ENCODE measurements around the gene AFTPH. TPM values are rescaled to one million over a fixed set of nuclear protein-coding genes. Genes with fewer than 3 reads are reported as not detected.

Gene AFTPH
- total RNA-seq, 1 experiment from 2014 or later, result 13.5 TPM

DNA sequence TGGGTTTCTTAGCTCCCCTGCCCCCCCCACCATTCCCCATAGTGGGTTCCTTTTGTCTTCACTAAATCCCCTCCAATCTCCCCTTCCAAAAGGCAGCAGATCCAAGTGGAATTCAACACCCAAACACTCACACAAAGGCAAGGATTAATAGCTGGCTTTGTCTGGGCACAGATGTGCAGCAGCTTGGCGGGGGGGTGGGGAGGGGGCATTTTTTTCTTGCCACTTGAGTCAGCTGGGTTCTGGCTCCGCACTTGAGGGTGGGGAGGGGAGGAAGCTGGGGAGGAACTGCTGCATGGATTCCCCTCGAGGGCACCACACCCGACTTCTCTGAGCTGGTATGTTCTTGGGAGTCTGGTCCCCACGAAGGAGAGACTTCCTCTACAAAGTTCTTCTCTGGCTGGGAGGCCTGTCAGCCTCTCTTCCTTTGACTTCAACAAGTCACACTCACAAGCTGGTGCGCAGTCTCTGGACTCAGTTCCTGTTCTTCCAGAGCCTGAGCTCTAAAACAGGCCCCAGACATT lies 93.6 kb downstream of the AFTPH start:
- no peak overlapping the region for H2BK15ac ChIP-seq (ENCODE audit: low read depth, low read length)
- WGBS (ENCODE audit: extremely low coverage, insufficient read length, low lambda C conversion rate), result no CpG with 5 or more reads among the region's 6 CpGs
- Mint-ChIP-seq H3K9me3 (no peaks in the 10 kb centered on the region), H3K27ac (peak overlapping the region; percentile 5 to 62 (median 32); a peak in 4 of 7 replicates), H3K4me1 (peaks cover 47 to 56% of the 10 kb centered on the region in 2 experiments), H3K36me3 (ENCODE audit: insufficient read depth in 1 of 3, low read depth in 3 of 3) (no peaks in the 10 kb centered on the region), H3K4me3 (peak overlapping the region in 1 of 2 experiments; percentile 13; a peak in 2 of 5 replicates), H3K27me3 (ENCODE audit: low read depth) (peaks cover 9% of the 10 kb centered on the region)
- H2AFZ ChIP-seq (ENCODE audit: low read length), result no peak overlapping the region
- H3K27me3 ChIP-seq (ENCODE audit: insufficient read depth, low read length), result no peaks in the 10 kb centered on the region
- H3K4me2 ChIP-seq (ENCODE audit: insufficient read depth, insufficient read length, low read length), result no peak overlapping the region
- no peak overlapping the region for H4K8ac ChIP-seq (replicated peaks; ENCODE audit: insufficient read length, low read depth, low read length)
- no peaks in the 10 kb centered on the region for H3K23me2 ChIP-seq (ENCODE audit: insufficient read length, low read depth, low read length, poor library complexity, severe bottlenecking)
- no peak overlapping the region for H3K56ac ChIP-seq (ENCODE audit: insufficient read length, low read depth, low read length)
- no peak overlapping the region for H2AK5ac ChIP-seq (ENCODE audit: insufficient read length, low read length)
- H4K5ac ChIP-seq (ENCODE audit: insufficient read length, low read depth, low read length), result no peak overlapping the region
- no peaks in the 10 kb centered on the region for H4K20me1 ChIP-seq (ENCODE audit: control insufficient read depth, insufficient read depth, insufficient read length)
- H2BK20ac ChIP-seq (ENCODE audit: low read depth, low read length, poor library complexity, severe bottlenecking), result no peak overlapping the region
- TF ChIP-seq, protein P1, sequence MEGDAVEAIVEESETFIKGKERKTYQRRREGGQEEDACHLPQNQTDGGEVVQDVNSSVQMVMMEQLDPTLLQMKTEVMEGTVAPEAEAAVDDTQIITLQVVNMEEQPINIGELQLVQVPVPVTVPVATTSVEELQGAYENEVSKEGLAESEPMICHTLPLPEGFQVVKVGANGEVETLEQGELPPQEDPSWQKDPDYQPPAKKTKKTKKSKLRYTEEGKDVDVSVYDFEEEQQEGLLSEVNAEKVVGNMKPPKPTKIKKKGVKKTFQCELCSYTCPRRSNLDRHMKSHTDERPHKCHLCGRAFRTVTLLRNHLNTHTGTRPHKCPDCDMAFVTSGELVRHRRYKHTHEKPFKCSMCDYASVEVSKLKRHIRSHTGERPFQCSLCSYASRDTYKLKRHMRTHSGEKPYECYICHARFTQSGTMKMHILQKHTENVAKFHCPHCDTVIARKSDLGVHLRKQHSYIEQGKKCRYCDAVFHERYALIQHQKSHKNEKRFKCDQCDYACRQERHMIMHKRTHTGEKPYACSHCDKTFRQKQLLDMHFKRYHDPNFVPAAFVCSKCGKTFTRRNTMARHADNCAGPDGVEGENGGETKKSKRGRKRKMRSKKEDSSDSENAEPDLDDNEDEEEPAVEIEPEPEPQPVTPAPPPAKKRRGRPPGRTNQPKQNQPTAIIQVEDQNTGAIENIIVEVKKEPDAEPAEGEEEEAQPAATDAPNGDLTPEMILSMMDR (conservative IDR thresholded peaks at IDR 0.05), result no peak
- H3K4ac ChIP-seq (ENCODE audit: low read depth, low read length), result no peak overlapping the region
- no peak overlapping the region for H4K91ac ChIP-seq (ENCODE audit: insufficient read length, low read depth, low read length)
- H2BK12ac ChIP-seq (ENCODE audit: insufficient read length, low read depth, low read length), result no peak overlapping the region
- no peak overlapping the region for H3K23ac ChIP-seq (ENCODE audit: insufficient read length, low read depth, low read length)
- no peak overlapping the region for H3K9ac ChIP-seq (ENCODE audit: extremely low read depth, insufficient read length, low read length)
- no peak overlapping the region for H3K18ac ChIP-seq (ENCODE audit: insufficient read length, low read depth, low read length)
- no peak overlapping the region for H2BK120ac ChIP-seq (ENCODE audit: low read depth, low read length, poor library complexity, severe bottlenecking)
- no peak for DNase-seq
- no peak overlapping the region for H2BK5ac ChIP-seq (ENCODE audit: insufficient read length, low read length)
- no peaks in the 10 kb centered on the region for H3K9me3 ChIP-seq (ENCODE audit: control insufficient read depth, low read depth, low read length)
- no peak overlapping the region for H3T11ph ChIP-seq (ENCODE audit: low read length)
- no peaks in the 10 kb centered on the region for H3K79me1 ChIP-seq (ENCODE audit: insufficient read depth, low read depth, low read length, poor library complexity, severe bottlenecking)
- H3K4me1 ChIP-seq (ENCODE audit: insufficient read depth, low read length), result peaks cover 2% of the 10 kb centered on the region; the same call in 1 of the 2 replicates
- H3K79me2 ChIP-seq (ENCODE audit: insufficient read depth, low read length), result no peaks in the 10 kb centered on the region
- H3K27ac ChIP-seq (ENCODE audit: insufficient read length, low read depth, low read length), result no peak overlapping the region
- H3K14ac ChIP-seq (ENCODE audit: insufficient read depth, low read length), result no peak overlapping the region

Data from H9 (cell line).